ENCODE results near the gene GDI2. TPM values are rescaled to one million over a fixed set of nuclear protein-coding genes. Genes with fewer than 3 reads are reported as not detected.

GDI2 gene
- total RNA-seq, 1 donor = 351 TPM

GRCh38 chr10:5776881-5777197 lies 36.4 kb downstream of the GDI2 start:
- no peaks in the 10 kb centered on the region for H3K9me3 ChIP-seq (ENCODE audit: low read depth, low read length)

GRCh38 chr10:5776136-5776880 lies 36.9 kb downstream of the GDI2 start:
- no peaks in the 10 kb centered on the region for H3K27me3 ChIP-seq (ENCODE audit: insufficient read depth, low read length)
- H3K9me3 ChIP-seq (ENCODE audit: low read depth, low read length) = no peaks in the 10 kb centered on the region
- H3K4me1 ChIP-seq (ENCODE audit: insufficient read depth, low read length) = peaks cover 17% of the 10 kb centered on the region
- H3K4me3 ChIP-seq (ENCODE audit: low read length) = no peak overlapping the region

More at GRCh38 chr10:5776881-5777197, 36.4 kb downstream of the GDI2 start:
- Histone ChIP-seq H3K4me3 (ENCODE audit: low read length) (no peak overlapping the region), H3K4me1 (ENCODE audit: insufficient read depth, low read length) (peaks cover 17% of the 10 kb centered on the region), H3K27me3 (ENCODE audit: insufficient read depth, low read length) (no peaks in the 10 kb centered on the region)

GRCh38 chr10:5775685-5776084 lies 37.5 kb downstream of the GDI2 start:
- H3K27me3 ChIP-seq (ENCODE audit: insufficient read depth, low read length) = no peaks in the 10 kb centered on the region
- no peaks in the 10 kb centered on the region for H3K9me3 ChIP-seq (ENCODE audit: low read depth, low read length)
- no peak overlapping the region for H3K4me3 ChIP-seq (ENCODE audit: low read length)
- H3K4me1 ChIP-seq (ENCODE audit: insufficient read depth, low read length) = peaks cover 17% of the 10 kb centered on the region

GRCh38 chr10:5774987-5775620 lies 38.1 kb downstream of the GDI2 start:
- no peaks in the 10 kb centered on the region for H3K9me3 ChIP-seq (ENCODE audit: low read depth, low read length)
- H3K4me3 ChIP-seq (ENCODE audit: low read length) = no peak overlapping the region
- peaks cover 17% of the 10 kb centered on the region for H3K4me1 ChIP-seq (ENCODE audit: insufficient read depth, low read length)
- H3K27me3 ChIP-seq (ENCODE audit: insufficient read depth, low read length) = no peaks in the 10 kb centered on the region

- H3K4me3 ChIP-seq (ENCODE audit: low read length) = no peak overlapping the region
- H3K27me3 ChIP-seq (ENCODE audit: insufficient read depth, low read length) = no peaks in the 10 kb centered on the region
- no peaks in the 10 kb centered on the region for H3K4me1 ChIP-seq (ENCODE audit: insufficient read depth, low read length)
- no peaks in the 10 kb centered on the region for H3K9me3 ChIP-seq (ENCODE audit: low read depth, low read length)
Observed at GRCh38 chr10:5766189-5766588, 47.0 kb downstream of the GDI2 start.

GRCh38 chr10:5765617-5766016 lies 47.6 kb downstream of the GDI2 start:
- Histone ChIP-seq H3K4me1 (ENCODE audit: insufficient read depth, low read length) (no peaks in the 10 kb centered on the region), H3K9me3 (ENCODE audit: low read depth, low read length) (no peaks in the 10 kb centered on the region), H3K4me3 (ENCODE audit: low read length) (no peak overlapping the region), H3K27me3 (ENCODE audit: insufficient read depth, low read length) (no peaks in the 10 kb centered on the region)

GRCh38 chr10:5764422-5765297 lies 48.6 kb downstream of the GDI2 start:
- no peak overlapping the region for H3K4me3 ChIP-seq (ENCODE audit: low read length)
- no peaks in the 10 kb centered on the region for H3K4me1 ChIP-seq (ENCODE audit: insufficient read depth, low read length)

GRCh38 chr10:5762531-5762930 lies 50.7 kb downstream of the GDI2 start:
- Histone ChIP-seq H3K27me3 (ENCODE audit: insufficient read depth, low read length) (no peaks in the 10 kb centered on the region), H3K4me1 (ENCODE audit: insufficient read depth, low read length) (no peaks in the 10 kb centered on the region), H3K4me3 (ENCODE audit: low read length) (no peak overlapping the region), H3K9me3 (ENCODE audit: low read depth, low read length) (no peaks in the 10 kb centered on the region)

More at GRCh38 chr10:5764422-5765297, 48.6 kb downstream of the GDI2 start:
- Histone ChIP-seq H3K27me3 (ENCODE audit: insufficient read depth, low read length) (no peaks in the 10 kb centered on the region), H3K9me3 (ENCODE audit: low read depth, low read length) (no peaks in the 10 kb centered on the region)

GRCh38 chr10:5761220-5761619 lies 52.0 kb downstream of the GDI2 start:
- no peaks in the 10 kb centered on the region for H3K27me3 ChIP-seq (ENCODE audit: insufficient read depth, low read length)
- no peaks in the 10 kb centered on the region for H3K4me1 ChIP-seq (ENCODE audit: insufficient read depth, low read length)
- no peaks in the 10 kb centered on the region for H3K9me3 ChIP-seq (ENCODE audit: low read depth, low read length)
- H3K4me3 ChIP-seq (ENCODE audit: low read length) = no peak overlapping the region

- no peaks in the 10 kb centered on the region for H3K27me3 ChIP-seq (ENCODE audit: insufficient read depth, low read length)
- no peaks in the 10 kb centered on the region for H3K4me1 ChIP-seq (ENCODE audit: insufficient read depth, low read length)
- no peaks in the 10 kb centered on the region for H3K9me3 ChIP-seq (ENCODE audit: low read depth, low read length)
- H3K4me3 ChIP-seq (ENCODE audit: low read length) = no peak overlapping the region
Observed at GRCh38 chr10:5760515-5760914, 52.7 kb downstream of the GDI2 start.

- no peaks in the 10 kb centered on the region for H3K4me1 ChIP-seq (ENCODE audit: insufficient read depth, low read length)
- H3K27me3 ChIP-seq (ENCODE audit: insufficient read depth, low read length) = no peaks in the 10 kb centered on the region
- H3K9me3 ChIP-seq (ENCODE audit: low read depth, low read length) = no peaks in the 10 kb centered on the region
- H3K4me3 ChIP-seq (ENCODE audit: low read length) = no peak overlapping the region
Observed at GRCh38 chr10:5758927-5759326, 54.3 kb downstream of the GDI2 start.

GRCh38 chr10:5757766-5758517 lies 55.3 kb downstream of the GDI2 start:
- no peaks in the 10 kb centered on the region for H3K9me3 ChIP-seq (ENCODE audit: low read depth, low read length)
- no peaks in the 10 kb centered on the region for H3K4me1 ChIP-seq (ENCODE audit: insufficient read depth, low read length)
- H3K4me3 ChIP-seq (ENCODE audit: low read length) = no peak overlapping the region
- H3K27me3 ChIP-seq (ENCODE audit: insufficient read depth, low read length) = no peaks in the 10 kb centered on the region

- no peaks in the 10 kb centered on the region for H3K4me1 ChIP-seq (ENCODE audit: insufficient read depth, low read length)
- H3K4me3 ChIP-seq (ENCODE audit: low read length) = no peak overlapping the region
- no peaks in the 10 kb centered on the region for H3K27me3 ChIP-seq (ENCODE audit: insufficient read depth, low read length)
- no peaks in the 10 kb centered on the region for H3K9me3 ChIP-seq (ENCODE audit: low read depth, low read length)
Observed at GRCh38 chr10:5752301-5752871, 60.8 kb downstream of the GDI2 start.

- H3K4me3 ChIP-seq (ENCODE audit: low read length) = no peak overlapping the region
- H3K4me1 ChIP-seq (ENCODE audit: insufficient read depth, low read length) = no peaks in the 10 kb centered on the region
- no peaks in the 10 kb centered on the region for H3K27me3 ChIP-seq (ENCODE audit: insufficient read depth, low read length)
- H3K9me3 ChIP-seq (ENCODE audit: low read depth, low read length) = no peaks in the 10 kb centered on the region
Observed at GRCh38 chr10:5751601-5752253, 61.5 kb downstream of the GDI2 start.

Measured in mononuclear cell (primary cell).